C4-2B (cell line): ENCODE data around the gene CFAP53.

Experiments used
- H3K27ac ChIP-seq: fragments of 450-650 bp; 2 replicates; pipeline ENCODE4 v1.5.1; 2017
- CTCF ChIP-seq: fragments of 450-650 bp; conservative IDR thresholded peaks from 2 replicates; pipeline ENCODE4 v1.5.1; 2017; ENCODE audit warnings: mild to moderate bottlenecking
- ZFX ChIP-seq: fragments of 450-650 bp; IDR thresholded peaks from 2 replicates; pipeline ENCODE4 v1.6.1; 2017

The CFAP53 gene

GRCh38 chr18:50274941-50275340, 8.6 kb upstream of the CFAP53 start:
- H3K27ac ChIP-seq, result no peak overlapping the region
- TF ChIP-seq ZFX (no peak), CTCF (no peak)

- no peak overlapping the region for H3K27ac ChIP-seq
- TF ChIP-seq CTCF (no peak), ZFX (no peak)
These were observed 7.7 kb upstream of the CFAP53 start for GRCh38 chr18:50274044-50274442.

- H3K27ac ChIP-seq, result no peak overlapping the region
- TF ChIP-seq ZFX (no peak), CTCF (no peak)
These were observed 7.1 kb upstream of the CFAP53 start for GRCh38 chr18:50273203-50274043.

- no peak for TF ChIP-seq CTCF
- no peak for TF ChIP-seq ZFX
- H3K27ac ChIP-seq, result no peak overlapping the region
These were observed 6.3 kb upstream of the CFAP53 start for GRCh38 chr18:50272568-50272967.

GRCh38 chr18:50268022-50268747, 1.9 kb upstream of the CFAP53 start:
- no peak overlapping the region for H3K27ac ChIP-seq
- TF ChIP-seq ZFX (no peak), CTCF (peak; percentile 74)

GRCh38 chr18:50262977-50263376, 3.3 kb downstream of the CFAP53 start:
- no peak overlapping the region for H3K27ac ChIP-seq

More at GRCh38 chr18:50262977-50263376, 3.3 kb downstream of the CFAP53 start:
- TF ChIP-seq CTCF (no peak), ZFX (no peak)
